ENCODE results near the gene TAS1R1.

DNA sequence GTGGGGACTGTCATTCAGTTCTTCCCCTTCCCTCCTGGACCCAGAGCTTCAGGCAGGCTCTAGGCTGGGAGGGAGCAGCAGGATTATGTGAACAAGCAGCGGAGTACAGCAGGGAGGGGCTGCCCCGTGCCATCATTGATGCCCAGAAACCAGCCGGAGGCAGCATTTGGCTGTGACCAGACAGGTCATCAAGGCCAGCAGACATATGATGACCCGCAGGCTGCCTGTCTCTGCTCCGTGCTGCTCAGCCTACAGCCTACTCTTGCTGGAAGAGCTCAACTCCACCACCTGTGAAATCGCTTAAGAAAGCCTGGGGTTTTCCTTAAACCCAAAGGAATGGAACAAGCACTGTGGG, 42.6 kb downstream of the TAS1R1 start:
- TF ChIP-seq, protein P1, sequence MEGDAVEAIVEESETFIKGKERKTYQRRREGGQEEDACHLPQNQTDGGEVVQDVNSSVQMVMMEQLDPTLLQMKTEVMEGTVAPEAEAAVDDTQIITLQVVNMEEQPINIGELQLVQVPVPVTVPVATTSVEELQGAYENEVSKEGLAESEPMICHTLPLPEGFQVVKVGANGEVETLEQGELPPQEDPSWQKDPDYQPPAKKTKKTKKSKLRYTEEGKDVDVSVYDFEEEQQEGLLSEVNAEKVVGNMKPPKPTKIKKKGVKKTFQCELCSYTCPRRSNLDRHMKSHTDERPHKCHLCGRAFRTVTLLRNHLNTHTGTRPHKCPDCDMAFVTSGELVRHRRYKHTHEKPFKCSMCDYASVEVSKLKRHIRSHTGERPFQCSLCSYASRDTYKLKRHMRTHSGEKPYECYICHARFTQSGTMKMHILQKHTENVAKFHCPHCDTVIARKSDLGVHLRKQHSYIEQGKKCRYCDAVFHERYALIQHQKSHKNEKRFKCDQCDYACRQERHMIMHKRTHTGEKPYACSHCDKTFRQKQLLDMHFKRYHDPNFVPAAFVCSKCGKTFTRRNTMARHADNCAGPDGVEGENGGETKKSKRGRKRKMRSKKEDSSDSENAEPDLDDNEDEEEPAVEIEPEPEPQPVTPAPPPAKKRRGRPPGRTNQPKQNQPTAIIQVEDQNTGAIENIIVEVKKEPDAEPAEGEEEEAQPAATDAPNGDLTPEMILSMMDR (optimal IDR thresholded peaks at IDR 0.05 in 1 of 3, IDR thresholded peaks at IDR 0.05 in 1 of 3, conservative IDR thresholded peaks at IDR 0.05 in 1 of 3; ENCODE audit: extremely low read depth in 1 of 3, insufficient read depth in 2 of 3, low read length in 3 of 3): no peak
- TF ChIP-seq EZH2 (IDR thresholded peaks at IDR 0.05; ENCODE audit: low read length): no peak
